Left renal pelvis (tissue), 4 donors: ENCODE measurements around the gene NTM. TPM values are rescaled to one million over a fixed set of nuclear protein-coding genes. Genes with fewer than 3 reads are reported as not detected.

Experiments
- DNase-seq, 4 donors: peaks; one replicate each; pipeline ENCODE4 v3.0.0-alpha.2; 2013; ENCODE audit warnings: low read depth in 4 of 4, low spot score in 3 of 4
- polyA plus RNA-seq, 4 donors: library from polyadenylated mRNA; unstranded; fragments of 120-200 nt; gene quantifications; one replicate each; pipeline ENCODE4 v1.2.1, GENCODE V29; 2013; ENCODE audit not compliant: insufficient read length in 4 of 4

NTM gene
- polyA plus RNA-seq, 4 donors: 41.2 to 80.3 (median 50.2) TPM

DNA sequence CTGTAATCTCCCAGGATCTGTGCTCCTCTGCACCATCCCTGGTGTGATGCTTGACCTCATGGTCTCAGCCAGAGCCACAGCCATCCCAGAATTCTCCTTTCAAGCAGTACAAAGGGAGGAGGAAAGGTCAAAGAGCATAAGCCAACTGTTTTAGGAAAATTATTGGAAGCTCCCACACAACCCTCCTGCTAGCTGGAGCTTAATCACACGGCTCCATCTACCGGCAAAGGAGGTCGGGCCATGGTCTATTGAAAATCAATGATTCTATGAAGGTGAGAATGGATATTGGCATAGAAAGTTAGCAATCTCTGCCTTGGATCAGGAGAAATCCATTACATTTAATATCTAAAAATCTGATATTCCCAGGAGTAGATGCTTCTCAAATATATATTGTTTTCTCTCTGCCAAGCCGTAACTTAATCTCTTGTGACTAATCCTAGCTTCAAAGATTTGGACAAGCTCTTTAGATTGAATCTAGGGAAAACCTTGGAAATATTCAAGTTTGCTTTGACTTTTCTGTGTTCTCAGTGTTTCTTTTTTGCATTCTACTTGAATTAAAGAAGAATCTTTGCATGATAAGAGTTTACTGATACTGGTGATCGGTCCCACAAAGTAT lies 259.6 kb downstream of the NTM start:
- no peak for DNase-seq

DNA sequence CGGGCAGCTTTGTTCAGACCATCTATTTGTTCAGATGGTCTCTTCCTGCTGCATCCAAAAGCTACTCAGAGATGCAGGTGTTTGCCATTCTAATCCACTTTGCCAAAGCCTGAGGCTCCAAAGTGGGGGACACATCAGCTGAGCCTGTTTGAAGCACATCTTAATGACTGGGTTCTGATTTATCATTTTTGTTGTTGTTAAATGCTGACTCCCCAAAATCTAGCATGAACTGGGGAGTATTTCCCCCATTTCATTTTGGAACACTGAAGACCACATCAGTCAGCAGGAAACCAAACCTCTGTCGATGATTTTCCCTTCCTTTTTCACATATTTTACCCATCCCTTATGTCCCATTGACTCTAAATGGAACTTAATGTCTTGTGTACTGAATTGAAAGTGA lies 262.6 kb downstream of the NTM start:
- DNase-seq: no peak

DNA sequence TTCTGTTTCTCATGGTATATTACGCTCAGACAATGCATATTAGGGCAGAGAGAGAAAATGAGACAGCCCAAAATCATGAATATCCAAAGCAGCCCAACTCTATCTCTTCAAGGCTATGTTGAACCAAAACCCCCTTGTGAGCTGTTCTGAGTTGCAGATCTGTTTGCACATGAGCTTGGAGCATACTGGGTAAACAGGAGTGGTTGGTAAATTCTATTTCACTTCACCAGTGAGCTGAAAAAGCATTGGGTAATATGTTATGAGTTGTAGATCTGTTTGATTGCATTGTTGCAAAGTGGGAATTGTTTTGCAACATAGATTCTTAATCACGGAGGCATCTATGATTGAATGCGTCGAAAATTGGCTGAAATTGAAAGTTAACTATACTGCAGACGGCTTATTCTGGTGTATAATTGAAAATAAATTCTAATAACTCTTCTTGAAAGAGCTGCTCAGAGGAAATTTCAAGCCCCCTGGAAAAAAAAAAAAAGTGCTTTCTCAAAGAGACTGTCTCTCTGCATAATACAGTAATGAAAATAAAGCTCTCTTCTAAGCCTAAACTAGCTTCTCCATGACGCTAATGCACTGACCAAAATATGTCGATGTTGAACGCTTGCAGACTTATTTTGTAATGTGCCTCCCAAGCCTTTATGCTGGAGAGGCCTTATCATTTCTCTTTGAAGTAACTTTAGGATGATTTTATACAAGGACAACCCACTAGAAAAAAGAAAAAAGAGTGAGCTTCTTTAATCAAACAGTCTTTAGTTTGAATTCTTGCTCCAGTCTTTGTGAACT lies 263.7 kb downstream of the NTM start:
- no peak for DNase-seq

DNA sequence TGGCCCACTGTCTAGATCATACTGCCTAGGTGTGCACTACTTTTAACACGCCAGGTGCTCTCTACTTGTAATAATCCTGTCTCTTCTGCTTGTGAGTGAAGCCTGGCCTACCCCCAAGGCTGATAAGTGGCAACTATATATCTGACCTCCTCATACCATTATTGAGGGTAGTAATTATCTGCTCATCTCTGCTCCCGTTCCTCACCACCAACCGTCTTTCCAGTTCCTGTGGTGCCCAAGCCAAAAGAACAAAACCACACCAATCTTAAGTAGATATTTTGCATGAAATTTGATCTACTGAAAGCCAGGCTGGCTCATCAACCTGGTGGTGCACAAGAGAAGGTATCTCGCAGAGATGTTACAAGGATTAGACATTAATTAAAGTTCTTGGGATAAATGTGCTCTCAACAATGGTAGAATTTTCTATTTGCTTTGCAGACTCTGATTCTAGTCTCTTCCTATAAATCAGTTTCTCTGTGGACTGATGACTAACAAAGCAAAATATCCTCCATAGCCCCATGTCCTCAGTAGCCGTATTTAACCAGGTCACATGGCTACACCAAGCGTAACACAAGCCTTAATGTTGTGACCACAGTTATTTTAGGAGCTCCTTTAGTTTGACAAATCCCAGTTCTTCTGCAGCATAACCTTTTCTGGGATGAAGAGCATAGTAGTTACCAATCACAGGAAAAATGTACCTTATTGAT lies 267.2 kb downstream of the NTM start:
- DNase-seq: no peak

DNA sequence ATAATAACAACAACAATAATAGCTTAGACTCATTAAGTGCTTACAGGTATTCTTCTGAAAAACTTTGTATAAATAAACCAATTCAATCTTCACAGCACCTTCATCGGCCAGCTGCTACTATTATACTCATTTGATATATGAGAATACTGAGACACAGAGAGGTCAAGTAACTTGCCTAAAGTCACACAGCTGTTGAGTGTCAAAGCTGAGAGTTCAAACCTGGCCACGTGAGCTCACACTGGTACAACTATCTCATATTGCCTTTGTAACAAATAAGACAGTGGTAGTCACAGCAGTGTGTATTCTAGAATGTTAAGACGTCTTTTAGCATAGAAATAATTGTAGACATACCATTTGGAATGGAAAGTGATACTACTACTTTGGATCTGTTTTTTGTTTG lies 268.5 kb downstream of the NTM start:
- no peak for DNase-seq

DNA sequence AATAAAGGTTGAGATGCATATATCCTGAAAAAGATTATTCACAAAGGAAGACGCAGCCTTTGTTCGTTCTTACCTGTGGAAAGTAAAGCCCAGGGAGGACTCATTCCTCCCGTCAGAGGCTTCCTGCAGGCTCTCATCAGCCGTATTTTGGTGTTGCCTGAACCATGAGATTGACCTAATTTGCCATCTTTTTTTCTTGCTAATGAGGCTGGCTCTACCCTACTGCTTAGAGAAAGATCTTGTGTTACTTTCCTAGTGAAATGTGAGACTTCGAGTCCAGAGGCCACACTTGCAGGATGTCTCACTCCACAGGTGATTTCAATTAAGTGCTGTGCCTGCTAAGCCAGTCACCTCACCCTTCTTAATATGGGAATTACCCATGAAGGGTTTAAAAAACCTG lies 269.9 kb downstream of the NTM start:
- DNase-seq: no peak

DNA sequence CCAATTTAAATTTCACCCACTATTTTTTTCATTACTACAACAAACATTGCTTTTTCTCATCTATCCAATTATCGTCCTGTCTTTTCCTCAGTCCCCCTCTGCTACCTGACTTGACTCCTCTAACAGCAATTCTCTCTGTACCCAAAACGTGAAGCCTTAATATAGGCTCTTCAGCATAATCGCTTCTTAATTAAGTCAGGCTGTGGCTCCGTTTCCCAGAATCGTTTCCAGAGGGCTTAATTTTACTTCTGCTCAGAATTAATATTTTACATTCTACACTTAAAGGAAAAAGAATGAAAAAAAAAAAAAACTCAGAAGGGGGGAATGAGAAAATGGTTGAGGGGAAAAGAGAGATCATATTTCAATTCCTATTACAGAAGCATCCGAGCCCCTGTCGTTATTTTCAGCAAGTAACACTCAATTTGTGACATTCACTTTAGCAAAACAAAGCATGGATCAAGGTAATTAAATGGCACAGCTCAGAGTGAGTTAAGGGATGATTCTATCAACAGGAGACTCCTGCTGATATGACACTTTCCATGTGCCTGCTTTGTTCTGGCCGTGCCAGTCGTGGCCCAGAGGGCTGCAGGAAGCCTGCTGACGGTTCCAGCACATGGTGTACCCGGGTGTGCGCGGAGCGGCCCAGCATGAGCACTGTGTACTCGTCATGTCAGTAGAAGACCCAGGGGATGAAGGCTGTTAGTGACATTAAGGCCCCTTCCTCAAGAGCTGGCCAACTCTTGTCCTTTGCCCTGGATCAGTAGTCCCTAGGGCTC lies 272.5 kb downstream of the NTM start:
- no peak for DNase-seq

DNA sequence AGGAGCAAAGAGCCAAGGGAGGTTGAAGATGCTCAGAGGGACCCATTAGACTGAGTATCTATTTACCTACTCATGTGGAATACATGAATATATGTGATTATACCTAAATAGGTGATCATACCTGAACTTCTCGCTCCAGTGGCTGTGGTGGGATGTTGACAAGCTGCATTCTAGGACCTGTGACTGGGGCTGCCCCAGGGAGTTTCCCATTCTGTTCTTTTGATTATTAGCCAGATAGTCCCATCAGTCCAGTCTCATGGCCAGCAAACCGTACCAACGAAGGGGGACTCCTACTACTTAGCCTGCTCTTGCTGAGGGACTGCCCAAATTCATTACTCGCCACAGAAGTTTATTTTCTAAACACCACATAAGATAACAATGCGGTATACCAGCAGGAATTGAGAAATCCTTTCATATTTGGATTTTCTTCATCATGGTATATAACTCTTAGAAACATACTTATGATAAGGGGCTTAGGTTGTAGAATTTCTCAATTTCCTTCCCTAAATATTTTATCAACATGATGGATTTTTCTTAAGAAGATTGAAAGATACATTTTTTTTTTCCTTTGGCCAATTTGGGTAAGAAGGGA lies 273.9 kb downstream of the NTM start:
- DNase-seq: no peak

DNA sequence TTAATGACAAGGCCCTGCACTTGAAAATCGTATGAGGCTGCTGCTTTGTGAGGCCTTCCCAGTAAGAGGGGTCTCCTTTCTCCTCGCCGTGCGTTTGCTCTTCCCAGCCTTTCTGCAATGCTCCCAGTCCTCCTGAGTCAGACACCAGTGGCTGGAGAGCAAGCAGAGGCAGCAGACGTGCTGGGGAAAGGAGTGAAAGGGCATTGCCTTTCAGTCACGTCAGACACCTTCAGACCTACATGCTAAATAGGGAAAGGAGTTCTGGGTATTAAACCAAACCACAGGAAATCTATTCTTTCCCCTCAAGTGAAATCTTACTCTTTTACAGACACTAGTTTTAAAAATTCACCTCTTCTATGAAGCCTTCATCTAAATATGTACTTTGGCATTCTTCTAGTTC lies 274.8 kb downstream of the NTM start:
- no peak for DNase-seq

DNA sequence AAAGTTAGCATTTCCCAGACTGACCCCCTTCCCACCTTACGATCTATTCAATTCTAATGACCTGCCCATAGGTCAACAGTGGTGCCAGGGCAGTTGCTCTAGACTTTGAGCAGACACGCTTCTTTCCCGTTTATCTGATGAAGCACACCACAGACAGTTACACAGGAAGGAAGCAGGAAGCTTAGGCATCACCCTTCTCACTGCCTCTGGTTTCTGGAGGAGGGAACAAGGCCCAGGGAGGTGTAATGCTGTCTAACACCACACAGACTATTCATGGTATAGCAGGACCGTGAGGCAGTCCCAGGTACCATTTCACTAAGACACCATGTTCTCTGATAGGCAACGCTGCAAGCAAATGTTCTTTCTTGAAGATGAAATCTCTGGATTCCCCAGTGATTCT lies 279.4 kb downstream of the NTM start:
- DNase-seq: no peak

DNA sequence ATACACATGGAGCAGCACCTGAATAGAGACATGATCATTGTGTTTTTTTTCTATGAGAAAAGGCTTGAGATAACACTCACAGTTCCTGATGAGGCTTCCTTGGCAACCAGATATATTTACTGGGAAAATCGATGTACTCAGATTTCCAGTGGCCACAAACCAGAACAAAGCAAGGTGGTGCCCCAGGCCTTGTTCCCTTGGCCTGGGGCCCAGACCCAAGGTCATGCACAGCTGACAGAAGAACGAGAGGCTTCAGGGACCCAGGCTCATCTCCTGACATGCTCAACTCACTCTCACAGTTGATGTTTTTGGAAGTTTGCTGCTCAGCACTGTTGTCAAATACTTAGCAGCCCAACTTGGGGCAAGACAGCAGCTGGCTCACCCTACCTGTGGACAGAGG lies 281.8 kb downstream of the NTM start:
- no peak for DNase-seq

DNA sequence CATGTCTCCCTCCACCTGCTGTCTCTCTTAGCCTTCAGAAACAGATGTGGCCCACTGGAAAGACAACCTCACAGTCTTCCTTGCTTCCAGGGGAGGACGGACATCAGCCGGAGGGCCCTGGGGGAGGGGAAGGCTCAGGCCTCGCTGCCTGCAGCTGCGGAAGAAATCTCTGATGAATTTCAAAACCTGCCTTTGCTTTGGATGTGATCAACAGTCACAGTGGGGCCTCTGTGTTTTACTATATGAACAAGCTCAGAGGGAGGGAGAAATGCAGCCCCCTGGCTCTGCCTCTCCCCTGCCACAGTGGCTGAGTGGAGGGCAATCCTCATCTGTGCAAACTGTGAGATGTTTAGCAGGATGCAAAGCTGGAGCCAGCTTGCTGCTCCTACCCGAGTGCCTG lies 282.8 kb downstream of the NTM start:
- DNase-seq: no peak

DNA sequence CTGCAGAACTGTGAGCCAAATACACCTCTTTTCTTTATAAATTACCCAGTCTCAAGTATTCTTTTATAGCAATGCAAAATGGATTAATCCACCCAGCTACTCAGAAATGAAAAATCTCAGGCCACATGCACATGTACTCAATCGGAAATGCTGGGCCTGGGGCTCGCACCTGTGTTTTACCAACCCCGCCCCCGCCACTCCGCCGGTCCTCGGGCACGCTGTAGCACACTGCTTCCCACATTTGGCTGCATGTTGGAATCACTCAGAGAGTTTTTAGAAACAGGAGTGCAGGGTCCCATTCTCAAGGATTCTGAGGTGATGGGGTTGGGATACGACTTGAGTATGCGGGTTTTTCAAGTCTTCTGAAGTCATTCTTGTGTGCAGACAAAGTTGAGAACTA lies 284.4 kb downstream of the NTM start:
- DNase-seq: no peak

DNA sequence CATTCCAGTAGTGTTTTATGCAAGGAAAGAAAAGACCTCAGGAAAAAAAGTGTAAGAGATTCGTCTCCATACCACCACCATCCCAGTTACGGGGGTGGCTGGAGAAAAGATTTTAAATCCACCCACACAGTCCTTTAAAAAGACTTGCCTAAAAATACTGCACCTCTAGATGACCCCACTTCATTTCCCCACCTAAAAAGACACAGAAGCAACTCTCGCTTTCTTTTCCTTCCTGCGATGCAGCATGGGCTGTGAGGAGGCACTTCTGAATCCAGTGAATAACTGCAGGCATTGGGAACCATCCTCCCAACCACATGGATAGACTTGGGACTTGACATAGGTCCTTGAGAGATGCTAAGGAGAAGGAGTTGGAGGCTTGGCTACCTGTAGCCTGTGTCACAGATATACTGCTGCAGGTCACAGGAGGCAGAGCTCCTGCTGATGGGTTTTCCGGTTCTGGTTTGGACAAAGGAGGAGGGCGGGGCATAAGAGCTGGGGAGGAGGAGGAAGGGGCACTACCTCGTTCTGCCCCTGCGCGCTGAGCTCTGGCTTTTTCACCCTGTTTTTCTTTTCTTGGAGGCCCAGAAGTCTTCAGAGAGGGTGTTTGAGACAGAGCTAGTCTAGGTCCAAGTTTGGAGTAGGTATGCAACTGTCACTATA lies 285.9 kb downstream of the NTM start:
- DNase-seq: no peak

DNA sequence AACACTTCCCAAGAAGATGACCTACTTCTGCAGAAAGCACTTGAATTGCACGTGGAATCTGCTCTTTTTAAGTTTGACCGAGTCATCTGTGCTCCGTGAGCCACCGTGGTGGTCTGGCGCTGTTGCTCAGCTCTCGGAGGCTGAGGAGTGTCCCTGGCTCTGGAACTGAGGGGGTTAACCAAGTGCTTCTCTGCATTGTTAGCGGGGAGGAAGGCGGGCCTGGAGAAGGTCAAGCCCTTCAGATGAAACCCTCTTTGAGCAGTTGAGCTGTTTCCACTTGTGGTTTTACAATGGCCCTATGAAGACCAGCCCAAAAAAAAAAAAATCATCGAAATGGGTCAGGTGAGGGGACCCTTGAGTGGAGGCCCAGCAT lies 286.4 kb downstream of the NTM start:
- DNase-seq: no peak

DNA sequence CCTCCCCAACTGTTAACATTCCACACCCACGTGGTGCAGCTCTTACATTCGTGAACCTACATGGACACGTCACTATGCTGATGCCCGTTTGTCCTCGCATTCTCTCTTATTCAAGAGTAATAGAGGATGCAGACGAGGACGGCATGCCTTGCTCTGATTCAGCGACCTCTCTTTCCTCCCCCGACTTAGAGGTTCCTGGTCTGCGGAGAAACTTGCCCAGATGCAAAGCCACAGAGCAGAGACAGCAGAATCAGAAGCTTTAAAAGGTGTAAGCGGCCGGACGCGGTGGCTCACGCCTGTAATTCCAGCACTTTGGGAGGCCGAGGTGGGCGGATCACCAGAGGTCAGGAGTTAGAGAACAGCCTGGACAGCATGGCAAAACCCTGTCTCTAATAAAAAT lies 288.0 kb downstream of the NTM start:
- DNase-seq: no peak

DNA sequence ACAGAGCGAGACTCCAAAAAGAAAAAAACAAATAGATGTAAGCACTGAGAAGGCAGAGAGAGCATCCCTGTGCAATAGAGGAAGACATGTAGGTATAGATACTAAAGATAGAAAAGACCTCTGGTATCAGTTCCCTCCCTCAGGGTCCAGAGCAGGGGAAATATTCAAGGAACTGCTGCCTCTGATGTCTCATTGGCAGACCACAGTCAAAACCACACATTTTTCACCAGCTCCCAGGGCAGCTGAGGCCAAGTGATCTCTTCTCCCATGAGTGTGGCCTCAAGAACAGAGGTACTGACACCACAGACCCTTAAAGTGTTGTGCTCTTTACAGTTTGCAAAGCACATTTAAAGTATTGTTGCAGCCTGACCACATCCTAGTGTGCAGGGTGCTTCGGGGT lies 288.5 kb downstream of the NTM start:
- DNase-seq: no peak

DNA sequence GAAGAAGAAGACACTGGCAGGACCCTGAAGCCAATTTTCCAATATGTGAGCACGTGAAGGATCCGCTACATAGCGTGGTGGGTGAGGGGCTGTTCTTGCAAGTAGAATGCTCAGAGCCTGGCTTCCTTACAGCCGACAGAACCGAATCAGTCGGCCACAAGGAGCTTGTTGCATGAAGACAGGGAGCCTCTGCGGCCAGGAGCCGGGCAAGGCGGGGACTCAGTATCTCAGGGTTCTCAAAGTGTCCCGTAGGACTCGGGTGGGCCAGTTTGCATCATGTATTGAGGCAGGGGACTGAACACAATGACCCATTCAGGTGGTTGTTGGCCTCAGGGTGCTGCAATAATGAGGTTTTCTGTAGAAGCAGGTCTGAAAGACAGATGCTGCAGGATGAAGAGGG lies 289.5 kb downstream of the NTM start:
- no peak for DNase-seq

DNA sequence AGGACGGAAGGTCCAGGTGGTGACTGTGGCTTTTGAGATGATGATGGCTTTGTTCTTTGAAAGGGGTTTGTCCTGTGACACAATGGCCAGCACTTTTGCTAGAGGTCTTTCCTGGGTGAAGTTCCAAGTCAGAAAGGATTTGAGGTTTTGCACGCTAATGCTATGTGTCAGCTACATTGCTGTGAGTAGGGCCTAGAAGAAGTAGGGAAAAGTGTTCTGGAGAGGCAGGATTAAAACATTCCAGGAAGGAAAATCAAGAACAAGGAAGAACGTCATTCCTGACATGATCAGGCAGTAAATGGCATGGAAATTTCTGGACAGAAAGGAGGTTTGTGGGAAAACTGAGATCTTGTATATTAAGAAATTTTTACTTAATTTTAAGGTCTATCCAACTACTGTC lies 290.7 kb downstream of the NTM start:
- no peak for DNase-seq

DNA sequence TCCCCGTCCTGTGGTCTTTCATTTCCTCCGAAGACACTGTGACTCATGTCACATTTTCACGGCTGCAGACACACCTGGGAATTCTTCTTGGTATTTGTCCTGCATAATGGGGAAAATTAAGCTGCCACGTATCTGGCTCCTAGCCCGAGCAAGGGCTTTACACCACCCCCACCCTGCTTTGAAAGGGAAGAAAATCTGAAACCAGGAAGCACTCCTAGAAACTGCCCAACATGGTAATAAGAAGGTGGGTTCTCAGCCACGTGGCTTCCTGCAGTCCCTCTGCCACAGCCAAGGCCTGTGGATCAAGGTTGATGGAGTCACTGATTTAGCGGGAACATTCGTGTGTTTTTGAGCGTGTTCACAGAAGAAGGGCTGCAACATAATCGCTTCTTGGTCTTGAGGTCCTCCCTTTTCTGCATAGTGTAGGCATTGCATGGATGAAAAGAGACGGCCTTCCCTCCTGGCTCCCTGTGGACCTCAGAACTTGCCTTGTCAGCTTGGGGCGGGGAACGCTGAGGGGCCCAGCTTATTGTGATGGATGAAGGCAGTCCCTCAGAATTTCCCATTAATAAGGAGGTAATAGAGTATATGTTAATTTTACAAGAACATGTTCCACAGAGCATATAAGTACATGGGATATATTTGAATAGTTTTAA lies 292.0 kb downstream of the NTM start:
- no peak for DNase-seq
